HG02884 (cell line): ENCODE data around the gene FAH.
A peak's percentile ranks its signal among the peaks of the same experiment; 100 is the strongest.
"Not testable (repeated sequence)": the region's sequence is repeated elsewhere in the genome, so short reads cannot be mapped to it uniquely, and the experiment has no call there.

Experiments used
- ATAC-seq: cut with Tn5 transposase; IDR thresholded peaks from one replicate; pipeline ENCODE4 v1.9.1; 2021; ENCODE audit warnings: mild to moderate bottlenecking, moderate library complexity; ENCODE audit not compliant: unreplicated experiment

Gene FAH

GRCh38 chr15:80152896-80153876 lies at the start of gene FAH:
Gene FAH, plus strand, starts transcription at chr15:80152999. Its CDS starts 56 bp downstream, at chr15:80153055.
- peak; percentile 31 for ATAC-seq

GRCh38 chr15:80105193-80105592 lies 47.6 kb upstream of the FAH start:
- no peak for ATAC-seq

GRCh38 chr15:80105595-80105994 lies 47.2 kb upstream of the FAH start:
- no peak for ATAC-seq

- no peak for ATAC-seq
Measured at GRCh38 chr15:80106051-80106450, 46.7 kb upstream of the FAH start.

- no peak for ATAC-seq
Measured at GRCh38 chr15:80107204-80107603, 45.6 kb upstream of the FAH start.

GRCh38 chr15:80107774-80108173 lies 45.0 kb upstream of the FAH start:
- ATAC-seq = no peak

GRCh38 chr15:80109388-80109787 lies 43.4 kb upstream of the FAH start:
- no peak for ATAC-seq

- ATAC-seq = no peak
Measured at GRCh38 chr15:80110920-80111319, 41.9 kb upstream of the FAH start.

- no peak for ATAC-seq
Measured at GRCh38 chr15:80114114-80114513, 38.7 kb upstream of the FAH start.

GRCh38 chr15:80115021-80115420 lies 37.8 kb upstream of the FAH start:
- no peak for ATAC-seq

GRCh38 chr15:80118956-80119355 lies 33.8 kb upstream of the FAH start:
- ATAC-seq = no peak

GRCh38 chr15:80120636-80121035 lies 32.2 kb upstream of the FAH start:
- no peak for ATAC-seq

- no peak for ATAC-seq
Measured at GRCh38 chr15:80121546-80121945, 31.3 kb upstream of the FAH start.

- no peak for ATAC-seq
Measured at GRCh38 chr15:80123034-80123433, 29.8 kb upstream of the FAH start.

- not testable (repeated sequence) for ATAC-seq
Measured at GRCh38 chr15:80127253-80127652, 25.5 kb upstream of the FAH start.

GRCh38 chr15:80127911-80128310 lies 24.9 kb upstream of the FAH start:
- ATAC-seq = no peak

GRCh38 chr15:80132382-80132781 lies 20.4 kb upstream of the FAH start:
- no peak for ATAC-seq

GRCh38 chr15:80136854-80137253 lies 15.9 kb upstream of the FAH start:
- ATAC-seq = no peak

- no peak for ATAC-seq
Measured at GRCh38 chr15:80138961-80139360, 13.8 kb upstream of the FAH start.

GRCh38 chr15:80140909-80141308 lies 11.9 kb upstream of the FAH start:
- no peak for ATAC-seq

GRCh38 chr15:80141916-80142598 lies 10.7 kb upstream of the FAH start:
- ATAC-seq = no peak

- ATAC-seq = no peak
Measured at GRCh38 chr15:80142646-80143045, 10.2 kb upstream of the FAH start.
